Measurements from ENCODE around the gene MYLK4.

The MYLK4 gene

DNA sequence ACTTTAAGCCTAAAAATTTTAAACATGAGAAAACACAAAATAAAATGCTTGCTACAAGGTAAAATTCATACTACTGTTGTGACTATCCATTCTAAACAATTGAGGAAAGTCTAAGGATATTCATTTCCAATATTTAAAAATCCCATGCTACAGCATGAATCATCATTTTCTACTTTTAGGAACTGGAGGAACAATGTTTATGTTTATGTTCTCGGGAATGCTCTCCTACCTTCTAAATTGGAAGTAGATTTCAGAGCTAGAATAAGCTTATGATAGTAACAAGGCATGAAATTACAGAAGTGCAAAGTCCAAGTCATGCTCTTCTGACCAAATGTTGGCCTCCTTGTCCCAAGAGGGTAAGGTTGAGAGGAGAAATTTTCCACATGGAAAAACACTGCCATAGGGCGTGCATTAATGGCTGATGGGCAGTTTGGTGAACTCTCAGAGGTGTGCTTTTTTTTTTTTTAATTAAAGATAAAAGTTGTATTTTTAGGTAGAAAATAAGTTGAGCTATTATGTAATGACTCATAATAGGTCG is 6.0 kb upstream of the MYLK4 start:
- TF ChIP-seq POLR2AphosphoS5 (IDR thresholded peaks at IDR 0.05; ENCODE audit: borderline replicate concordance, low read depth, low read length) (no peak), EZH2 (IDR thresholded peaks at IDR 0.05) (no peak), FOXP2 (optimal IDR thresholded peaks at IDR 0.05; ENCODE audit: control extremely low read depth, extremely low read length, insufficient read depth) (no peak)
- Histone ChIP-seq H3K9ac (ENCODE audit: insufficient read length) (no peak overlapping the region), H3K36me3 (ENCODE audit: insufficient read depth, low read length) (no peaks in the 10 kb centered on the region), H3K27ac (no peak overlapping the region), H3K9me3 (ENCODE audit: low read depth, low read length) (no peaks in the 10 kb centered on the region), H3K4me3 (no peak overlapping the region)
- DNase-seq (ENCODE audit: low read depth, low spot score): no peak

DNA sequence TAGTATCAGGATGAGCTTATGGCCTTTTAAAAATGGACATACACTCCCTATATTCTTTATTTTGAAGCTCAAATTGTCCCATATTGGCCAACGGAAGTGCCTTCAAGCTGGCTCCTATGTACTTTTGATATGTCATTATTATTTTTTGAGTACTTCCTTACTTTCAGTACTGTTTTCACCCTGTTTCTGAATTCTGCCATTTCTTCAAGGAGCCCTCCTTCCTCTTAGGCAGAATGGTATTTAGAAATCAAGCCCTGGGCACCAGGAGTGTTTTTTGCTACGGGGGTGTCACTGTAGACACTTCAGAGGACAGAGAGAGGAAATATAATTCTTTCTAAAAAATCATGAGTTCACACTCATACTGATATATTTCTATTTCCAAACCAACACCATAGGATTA is 5.5 kb upstream of the MYLK4 start:
- H3K9ac ChIP-seq (ENCODE audit: insufficient read length): no peak overlapping the region
- no peaks in the 10 kb centered on the region for H3K9me3 ChIP-seq (ENCODE audit: low read depth, low read length)
- no peak overlapping the region for H3K27ac ChIP-seq
- DNase-seq (ENCODE audit: low read depth, low spot score): no peak
- no peak overlapping the region for H3K4me3 ChIP-seq
- TF ChIP-seq EZH2 (IDR thresholded peaks at IDR 0.05): no peak
- no peak for TF ChIP-seq FOXP2 (optimal IDR thresholded peaks at IDR 0.05; ENCODE audit: control extremely low read depth, extremely low read length, insufficient read depth)
- no peak for TF ChIP-seq POLR2AphosphoS5 (IDR thresholded peaks at IDR 0.05; ENCODE audit: borderline replicate concordance, low read depth, low read length)
- H3K36me3 ChIP-seq (ENCODE audit: insufficient read depth, low read length): no peaks in the 10 kb centered on the region

DNA sequence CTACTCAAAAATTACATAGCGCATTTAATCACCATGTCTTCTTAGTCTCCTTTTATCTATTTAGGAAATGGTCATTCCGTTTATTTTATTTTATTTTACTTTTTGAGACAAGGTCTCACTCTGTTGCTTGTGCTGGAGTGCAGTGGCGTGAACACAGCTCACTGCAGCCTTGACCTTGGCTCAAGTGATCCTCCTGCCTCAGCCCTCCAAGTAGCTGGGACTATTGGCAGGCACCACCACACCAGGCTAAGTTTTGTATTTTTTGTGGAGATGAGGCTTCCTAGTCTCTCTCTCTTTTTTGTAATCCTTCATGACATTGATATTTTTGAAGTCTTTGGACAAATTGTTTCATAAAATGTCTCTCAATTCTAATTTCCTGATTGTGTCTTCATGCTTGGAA is 4.7 kb upstream of the MYLK4 start:
- H3K36me3 ChIP-seq (ENCODE audit: insufficient read depth, low read length): no peaks in the 10 kb centered on the region
- H3K9me3 ChIP-seq (ENCODE audit: low read depth, low read length): no peaks in the 10 kb centered on the region
- H3K4me3 ChIP-seq: no peak overlapping the region
- no peak for DNase-seq (ENCODE audit: low read depth, low spot score)
- H3K27ac ChIP-seq: no peak overlapping the region
- TF ChIP-seq EZH2 (IDR thresholded peaks at IDR 0.05) (no peak), FOXP2 (optimal IDR thresholded peaks at IDR 0.05; ENCODE audit: control extremely low read depth, extremely low read length, insufficient read depth) (no peak), POLR2AphosphoS5 (IDR thresholded peaks at IDR 0.05; ENCODE audit: borderline replicate concordance, low read depth, low read length) (no peak)
- H3K9ac ChIP-seq (ENCODE audit: insufficient read length): no peak overlapping the region

DNA sequence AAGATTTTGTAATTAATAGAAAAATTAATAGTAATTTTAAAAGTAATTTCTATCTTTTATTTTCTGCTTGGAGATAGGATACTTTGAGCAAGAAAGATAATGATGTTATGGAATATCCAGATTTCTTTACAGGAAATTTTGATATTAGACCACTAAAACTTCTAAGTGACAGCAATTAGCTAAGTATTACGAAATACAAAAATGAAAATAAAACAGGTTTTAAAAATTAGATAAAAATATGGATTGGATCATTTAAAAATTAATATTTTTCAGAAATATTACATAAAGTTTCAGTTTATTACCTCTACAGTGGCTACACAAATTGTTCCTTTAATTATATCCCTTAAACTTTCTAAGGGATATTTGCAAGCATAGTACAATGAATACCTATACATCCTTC is 4.2 kb upstream of the MYLK4 start:
- no peaks in the 10 kb centered on the region for H3K36me3 ChIP-seq (ENCODE audit: insufficient read depth, low read length)
- no peak overlapping the region for H3K9ac ChIP-seq (ENCODE audit: insufficient read length)

DNA sequence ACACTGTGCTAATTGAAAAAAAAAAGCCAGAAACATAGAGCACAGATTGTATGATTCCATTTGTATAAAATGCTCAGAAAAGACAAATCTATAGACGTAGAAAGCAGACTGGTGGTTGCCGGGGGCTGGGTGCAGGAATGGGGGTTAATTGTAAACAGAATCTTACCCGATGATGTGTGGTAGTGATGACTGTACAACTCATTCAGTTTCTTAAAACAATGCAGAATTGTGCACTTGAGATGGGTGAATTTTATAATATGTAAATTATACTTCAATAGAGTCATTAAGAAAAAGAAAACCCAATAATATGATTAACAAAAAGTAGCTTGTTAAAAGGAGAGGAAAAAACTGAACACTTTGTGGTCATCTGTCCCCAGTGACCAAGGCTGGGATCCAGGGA is 3.7 kb upstream of the MYLK4 start:
- H3K27ac ChIP-seq: no peak overlapping the region
- no peaks in the 10 kb centered on the region for H3K36me3 ChIP-seq (ENCODE audit: insufficient read depth, low read length)
- no peak for TF ChIP-seq EZH2 (IDR thresholded peaks at IDR 0.05)
- no peak for TF ChIP-seq POLR2AphosphoS5 (IDR thresholded peaks at IDR 0.05; ENCODE audit: borderline replicate concordance, low read depth, low read length)
- TF ChIP-seq FOXP2 (optimal IDR thresholded peaks at IDR 0.05; ENCODE audit: control extremely low read depth, extremely low read length, insufficient read depth): no peak
- H3K9ac ChIP-seq (ENCODE audit: insufficient read length): no peak overlapping the region
- DNase-seq (ENCODE audit: low read depth, low spot score): no peak
- no peak overlapping the region for H3K4me3 ChIP-seq
- no peaks in the 10 kb centered on the region for H3K9me3 ChIP-seq (ENCODE audit: low read depth, low read length)

More for the DNA sequence above, 4.2 kb upstream of the MYLK4 start:
- DNase-seq (ENCODE audit: low read depth, low spot score): no peak
- H3K9me3 ChIP-seq (ENCODE audit: low read depth, low read length): no peaks in the 10 kb centered on the region
- TF ChIP-seq EZH2 (IDR thresholded peaks at IDR 0.05): no peak
- no peak for TF ChIP-seq POLR2AphosphoS5 (IDR thresholded peaks at IDR 0.05; ENCODE audit: borderline replicate concordance, low read depth, low read length)
- no peak for TF ChIP-seq FOXP2 (optimal IDR thresholded peaks at IDR 0.05; ENCODE audit: control extremely low read depth, extremely low read length, insufficient read depth)
- H3K27ac ChIP-seq: no peak overlapping the region
- no peak overlapping the region for H3K4me3 ChIP-seq

DNA sequence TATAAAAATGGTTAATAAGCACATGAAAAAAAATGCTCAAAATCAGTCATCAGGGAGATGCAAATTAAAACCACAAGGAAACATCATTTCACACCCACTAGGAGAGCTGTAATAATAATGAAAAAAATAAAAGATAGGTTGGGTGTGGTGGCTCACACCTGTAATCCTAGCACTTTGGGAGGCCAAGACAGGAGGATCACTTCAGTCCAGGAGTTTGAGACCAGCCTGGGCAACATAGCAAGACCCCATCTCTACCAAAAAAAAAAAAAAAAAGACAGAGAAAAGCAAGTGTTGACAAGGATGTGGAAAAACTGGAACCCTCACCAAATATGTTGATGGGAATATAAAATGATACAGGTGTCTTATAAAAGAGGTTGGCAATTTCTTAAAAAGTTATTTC is 3.0 kb upstream of the MYLK4 start:
- no peak for DNase-seq (ENCODE audit: low read depth, low spot score)

DNA sequence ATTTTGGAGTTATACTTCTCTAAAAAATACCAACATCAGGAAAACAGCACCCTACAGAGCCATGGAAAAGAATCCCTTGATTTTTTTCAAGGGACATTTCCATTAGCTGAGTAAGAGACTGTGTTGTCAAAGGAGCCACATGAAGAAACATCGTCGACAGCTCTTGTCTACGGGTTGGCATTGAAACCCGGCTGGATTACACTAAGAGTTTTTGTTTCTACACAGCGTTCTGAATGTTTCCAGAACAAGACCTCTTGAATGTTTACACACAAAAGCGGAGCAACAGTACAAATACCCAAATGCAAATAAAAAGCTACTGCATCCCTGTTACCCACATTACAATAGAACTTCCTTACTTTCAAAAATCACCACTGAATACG is 2.4 kb upstream of the MYLK4 start:
- Histone ChIP-seq H3K9me3 (ENCODE audit: low read depth, low read length) (no peaks in the 10 kb centered on the region), H3K9ac (ENCODE audit: insufficient read length) (no peak overlapping the region), H3K27ac (no peak overlapping the region), H3K4me3 (no peak overlapping the region), H3K36me3 (ENCODE audit: insufficient read depth, low read length) (no peaks in the 10 kb centered on the region)
- TF ChIP-seq POLR2AphosphoS5 (IDR thresholded peaks at IDR 0.05; ENCODE audit: borderline replicate concordance, low read depth, low read length) (no peak), FOXP2 (optimal IDR thresholded peaks at IDR 0.05; ENCODE audit: control extremely low read depth, extremely low read length, insufficient read depth) (no peak), EZH2 (IDR thresholded peaks at IDR 0.05) (no peak)
- DNase-seq (ENCODE audit: low read depth, low spot score): no peak

More for the DNA sequence above, 3.0 kb upstream of the MYLK4 start:
- TF ChIP-seq FOXP2 (optimal IDR thresholded peaks at IDR 0.05; ENCODE audit: control extremely low read depth, extremely low read length, insufficient read depth): no peak
- no peak for TF ChIP-seq POLR2AphosphoS5 (IDR thresholded peaks at IDR 0.05; ENCODE audit: borderline replicate concordance, low read depth, low read length)
- no peak for TF ChIP-seq EZH2 (IDR thresholded peaks at IDR 0.05)
- no peaks in the 10 kb centered on the region for H3K9me3 ChIP-seq (ENCODE audit: low read depth, low read length)
- H3K36me3 ChIP-seq (ENCODE audit: insufficient read depth, low read length): no peaks in the 10 kb centered on the region
- H3K4me3 ChIP-seq: no peak overlapping the region
- H3K27ac ChIP-seq: no peak overlapping the region
- H3K9ac ChIP-seq (ENCODE audit: insufficient read length): no peak overlapping the region

DNA sequence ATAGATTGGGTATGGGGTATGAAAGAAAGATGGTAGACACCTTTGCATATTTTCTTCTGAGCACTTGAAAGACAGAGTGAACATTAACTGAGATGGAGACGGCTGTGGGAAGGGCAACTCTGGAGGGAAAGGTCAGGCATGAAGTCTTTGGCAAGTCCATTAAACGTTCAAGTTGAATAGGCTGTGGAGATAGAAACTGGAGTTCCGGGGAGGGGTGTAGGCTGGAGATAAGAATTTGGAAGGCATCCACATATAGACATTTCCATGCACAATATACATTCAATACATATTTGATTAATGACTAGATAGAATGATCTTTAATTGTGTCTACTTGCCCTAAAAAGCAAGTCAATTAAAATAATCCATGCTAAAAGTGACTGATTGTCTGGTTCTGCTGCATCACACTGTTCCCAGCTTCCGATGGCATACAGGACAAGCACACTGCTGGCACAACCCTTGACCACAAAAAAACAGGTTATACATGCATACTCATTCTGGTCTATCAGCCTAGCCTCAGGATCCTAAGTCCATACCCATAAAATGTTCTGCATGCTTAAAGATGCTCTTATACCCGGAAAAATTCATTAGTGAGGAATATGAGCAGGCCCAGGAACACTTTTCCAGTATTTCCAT is 1.9 kb upstream of the MYLK4 start:
- no peak overlapping the region for H3K4me3 ChIP-seq
- TF ChIP-seq FOXP2 (optimal IDR thresholded peaks at IDR 0.05; ENCODE audit: control extremely low read depth, extremely low read length, insufficient read depth): no peak
- TF ChIP-seq EZH2 (IDR thresholded peaks at IDR 0.05): no peak
- TF ChIP-seq POLR2AphosphoS5 (IDR thresholded peaks at IDR 0.05; ENCODE audit: borderline replicate concordance, low read depth, low read length): no peak
- no peaks in the 10 kb centered on the region for H3K36me3 ChIP-seq (ENCODE audit: insufficient read depth, low read length)
- H3K9ac ChIP-seq (ENCODE audit: insufficient read length): no peak overlapping the region
- H3K27ac ChIP-seq: no peak overlapping the region
- no peak for DNase-seq (ENCODE audit: low read depth, low spot score)
- H3K9me3 ChIP-seq (ENCODE audit: low read depth, low read length): no peaks in the 10 kb centered on the region

DNA sequence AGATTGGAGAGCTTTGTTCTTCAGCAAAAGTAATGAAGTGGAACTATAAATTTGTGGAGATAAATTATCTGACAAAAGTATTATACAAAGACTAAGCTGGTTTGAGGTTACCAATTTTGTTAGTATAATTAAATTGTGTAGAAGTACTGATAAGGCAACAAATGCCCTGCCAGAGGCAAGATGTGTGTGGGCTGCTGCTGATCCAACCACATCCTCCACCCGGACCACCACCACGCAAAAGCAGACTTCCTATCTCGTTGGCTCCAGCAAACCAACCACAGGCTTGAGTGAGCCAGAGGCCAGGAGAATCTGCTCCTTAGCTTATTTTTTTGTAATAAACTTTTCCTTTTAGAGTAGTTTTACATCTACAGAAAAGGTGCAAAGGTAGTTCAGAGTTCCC is 1.1 kb upstream of the MYLK4 start:
- H3K36me3 ChIP-seq (ENCODE audit: insufficient read depth, low read length): no peaks in the 10 kb centered on the region
- no peaks in the 10 kb centered on the region for H3K9me3 ChIP-seq (ENCODE audit: low read depth, low read length)
- H3K27ac ChIP-seq: no peak overlapping the region
- TF ChIP-seq EZH2 (IDR thresholded peaks at IDR 0.05): no peak
- TF ChIP-seq POLR2AphosphoS5 (IDR thresholded peaks at IDR 0.05; ENCODE audit: borderline replicate concordance, low read depth, low read length): no peak
- no peak for TF ChIP-seq FOXP2 (optimal IDR thresholded peaks at IDR 0.05; ENCODE audit: control extremely low read depth, extremely low read length, insufficient read depth)
- DNase-seq (ENCODE audit: low read depth, low spot score): no peak
- H3K9ac ChIP-seq (ENCODE audit: insufficient read length): no peak overlapping the region
- no peak overlapping the region for H3K4me3 ChIP-seq

All from SK-N-MC (cell line).